SU-DHL-6 (cell line): ENCODE measurements around the gene UNC5B.

ENCODE experiments used
- H2AFZ ChIP-seq: fragments of 200-600 bp; sonication (generic); 2 replicates; pipeline ENCODE4 v1.6.1; 2014; ENCODE audit warnings: low read depth, mild to moderate bottlenecking, moderate library complexity, mixed read lengths, antibody characterized with exemption, low read length; ENCODE audit not compliant: severe bottlenecking
- H3F3A ChIP-seq: fragments of 200-600 bp; shearing (Covaris generic); 2 replicates; pipeline ENCODE4 v1.6.0; 2016; ENCODE audit warnings: antibody characterized with exemption, mild to moderate bottlenecking; ENCODE audit not compliant: insufficient read depth
- H3K27ac ChIP-seq: fragments of 200-600 bp; sonication (generic); 2 replicates; pipeline ENCODE4 v1.5.1; 2016; ENCODE audit warnings: low read depth, mild to moderate bottlenecking, low read length, moderate library complexity, mixed read lengths
- H3K27me3 ChIP-seq: fragments of 200-600 bp; sonication (generic), shearing (Covaris generic); 2 replicates; pipeline ENCODE4 v1.6.0; 2014; ENCODE audit warnings: mild to moderate bottlenecking, low read length
- H3K36me3 ChIP-seq: fragments of 200-600 bp; sonication (generic); 2 replicates; pipeline ENCODE4 v1.6.1; 2014; ENCODE audit warnings: mild to moderate bottlenecking, low read length, mixed read lengths
- H3K4me2 ChIP-seq: fragments of 300-600, 200-600 bp; shearing (Covaris generic), sonication (generic); 2 replicates; pipeline ENCODE4 v1.6.0; 2014; ENCODE audit warnings: low read length, low read depth, mild to moderate bottlenecking; ENCODE audit not compliant: poor library complexity, severe bottlenecking
- H3K4me3 ChIP-seq: fragments of 200-600 bp; sonication (generic); 2 replicates; pipeline ENCODE4 v1.5.1; 2014; ENCODE audit warnings: antibody characterized with exemption, low read length, mild to moderate bottlenecking, mixed read lengths; ENCODE audit not compliant: insufficient read depth, poor library complexity, severe bottlenecking
- H3K79me2 ChIP-seq: fragments of 200-600 bp; sonication (generic); 2 replicates; pipeline ENCODE4 v1.6.1; 2014; ENCODE audit warnings: mild to moderate bottlenecking, low read length, moderate library complexity; ENCODE audit not compliant: insufficient read depth
- H3K9ac ChIP-seq: fragments of 200-600 bp; sonication (generic); 2 replicates; pipeline ENCODE4 v1.7.0; 2014; ENCODE audit warnings: mild to moderate bottlenecking, low read length
- H3K9me2 ChIP-seq: fragments of 200-600 bp; sonication (generic); replicated peaks from 2 replicates; pipeline ENCODE4 v1.6.1; 2014; ENCODE audit warnings: low read length; ENCODE audit not compliant: insufficient read depth
- H3K9me3 ChIP-seq: fragments of 200-600 bp; sonication (generic); 2 replicates; pipeline ENCODE4 v1.6.1; 2014; ENCODE audit warnings: low read length, mixed read lengths; ENCODE audit not compliant: insufficient read depth
- H4K20me1 ChIP-seq: fragments of 200-600 bp; sonication (generic); 2 replicates; pipeline ENCODE4 v1.6.1; 2014; ENCODE audit warnings: low read depth, mild to moderate bottlenecking, antibody characterized with exemption, low read length, moderate library complexity, mixed read lengths
- CTCF ChIP-seq: fragments of 200-600 bp; sonication (generic); IDR thresholded peaks from one replicate; pipeline ENCODE4 v1.5.1; 2017; ENCODE audit warnings: antibody characterized with exemption, mild to moderate bottlenecking, low read length, moderate library complexity; ENCODE audit not compliant: insufficient read depth, poor library complexity, severe bottlenecking
- EZH2phosphoT487 ChIP-seq: fragments of 200-600 bp; sonication (generic), shearing (Covaris generic); conservative IDR thresholded peaks from 2 replicates; pipeline ENCODE4 v1.6.1; 2018; ENCODE audit warnings: mild to moderate bottlenecking, antibody characterized with exemption, low read length, moderate library complexity, mixed read lengths

Gene UNC5B

GRCh38 chr10:71236822-71237682 lies 24.7 kb downstream of the UNC5B start:
- H3K4me2 ChIP-seq: no peak overlapping the region
- no peak overlapping the region for H3K4me3 ChIP-seq
- H3K27ac ChIP-seq: no peak overlapping the region
- no peak overlapping the region for H3K9ac ChIP-seq
- TF ChIP-seq EZH2phosphoT487: no peak
- no peak for TF ChIP-seq CTCF
- H3K36me3 ChIP-seq: no peaks in the 10 kb centered on the region
- H3K9me3 ChIP-seq: no peaks in the 10 kb centered on the region
- no peaks in the 10 kb centered on the region for H3F3A ChIP-seq
- H3K9me2 ChIP-seq: no peaks in the 10 kb centered on the region
- no peaks in the 10 kb centered on the region for H4K20me1 ChIP-seq
- no peak overlapping the region for H2AFZ ChIP-seq
- no peaks in the 10 kb centered on the region for H3K27me3 ChIP-seq
- H3K79me2 ChIP-seq: no peaks in the 10 kb centered on the region

GRCh38 chr10:71237843-71238623 lies 25.7 kb downstream of the UNC5B start:
- H3F3A ChIP-seq: no peaks in the 10 kb centered on the region
- no peaks in the 10 kb centered on the region for H3K9me3 ChIP-seq
- H3K4me3 ChIP-seq: no peak overlapping the region
- H4K20me1 ChIP-seq: no peaks in the 10 kb centered on the region
- TF ChIP-seq EZH2phosphoT487 (no peak), CTCF (no peak)
- H3K79me2 ChIP-seq: no peaks in the 10 kb centered on the region
- no peaks in the 10 kb centered on the region for H3K9me2 ChIP-seq
- no peaks in the 10 kb centered on the region for H3K27me3 ChIP-seq
- no peak overlapping the region for H3K27ac ChIP-seq
- no peak overlapping the region for H3K9ac ChIP-seq
- no peak overlapping the region for H3K4me2 ChIP-seq
- H2AFZ ChIP-seq: no peak overlapping the region
- no peaks in the 10 kb centered on the region for H3K36me3 ChIP-seq

GRCh38 chr10:71238626-71239025 lies 26.3 kb downstream of the UNC5B start:
- Histone ChIP-seq H3F3A (no peaks in the 10 kb centered on the region), H3K9me3 (no peaks in the 10 kb centered on the region), H3K4me2 (no peak overlapping the region), H3K27me3 (no peaks in the 10 kb centered on the region), H3K27ac (no peak overlapping the region), H3K9me2 (no peaks in the 10 kb centered on the region), H3K79me2 (no peaks in the 10 kb centered on the region), H4K20me1 (no peaks in the 10 kb centered on the region), H3K4me3 (no peak overlapping the region), H3K36me3 (no peaks in the 10 kb centered on the region), H2AFZ (no peak overlapping the region), H3K9ac (no peak overlapping the region)
- TF ChIP-seq EZH2phosphoT487: no peak
- TF ChIP-seq CTCF: no peak
